Loucy (cell line): ENCODE results near the gene TP73.

Experiments used
- H2AFZ ChIP-seq: fragments of 200-600 bp; sonication (generic); 2 replicates; pipeline ENCODE4 v1.6.0; 2016; ENCODE audit warnings: antibody characterized with exemption, mild to moderate bottlenecking, low read length, moderate library complexity
- H3F3A ChIP-seq: fragments of 200-600 bp; 2 replicates; pipeline ENCODE4 v1.6.0; 2016; ENCODE audit warnings: antibody characterized with exemption, low read depth, mild to moderate bottlenecking
- H3K27me3 ChIP-seq: fragments of 200-600 bp; sonication (generic); 2 replicates; pipeline ENCODE4 v1.6.1; 2014; ENCODE audit warnings: low read length, mild to moderate bottlenecking; ENCODE audit not compliant: insufficient read depth, poor library complexity, severe bottlenecking
- H3K36me3 ChIP-seq: fragments of 200-600 bp; sonication (generic); 2 replicates; pipeline ENCODE4 v1.6.1; 2016; ENCODE audit warnings: low read length; ENCODE audit not compliant: insufficient read depth
- H3K4me1 ChIP-seq: fragments of 200-600 bp; sonication (generic); 2 replicates; pipeline ENCODE4 v1.5.1; 2014; ENCODE audit warnings: low read length, mild to moderate bottlenecking; ENCODE audit not compliant: insufficient read depth, poor library complexity, severe bottlenecking
- H3K4me2 ChIP-seq: fragments of 200-600 bp; sonication (generic); 2 replicates; pipeline ENCODE4 v1.6.0; 2014; ENCODE audit warnings: antibody characterized with exemption, low read length, low read depth, mild to moderate bottlenecking; ENCODE audit not compliant: poor library complexity, severe bottlenecking
- H3K4me3 ChIP-seq: fragments of 200-600 bp; sonication (generic); 2 replicates; pipeline ENCODE4 v1.5.1; 2014; ENCODE audit warnings: low read length, mild to moderate bottlenecking, mixed read lengths; ENCODE audit not compliant: poor library complexity, severe bottlenecking
- H3K79me2 ChIP-seq: fragments of 200-600 bp; sonication (generic); 2 replicates; pipeline ENCODE4 v1.6.1; 2014; ENCODE audit warnings: low read length; ENCODE audit not compliant: insufficient read depth
- H3K9ac ChIP-seq: fragments of 200-600 bp; sonication (generic); 2 replicates; pipeline ENCODE4 v1.6.0; 2014; ENCODE audit warnings: mild to moderate bottlenecking, low read depth, low read length, moderate library complexity; ENCODE audit not compliant: poor library complexity, severe bottlenecking
- H3K9me2 ChIP-seq: fragments of 200-600 bp; sonication (generic); replicated peaks from 2 replicates; pipeline ENCODE4 v1.6.1; 2016; ENCODE audit warnings: low read depth, low read length, mixed read lengths
- H3K9me3 ChIP-seq: fragments of 200-600 bp; sonication (generic); 2 replicates; pipeline ENCODE4 v1.6.1; 2014; ENCODE audit warnings: mild to moderate bottlenecking, antibody characterized with exemption, low read length, low read depth; ENCODE audit not compliant: insufficient read depth
- H4K20me1 ChIP-seq: fragments of 200-600 bp; sonication (generic); 2 replicates; pipeline ENCODE4 v1.6.0; 2014; ENCODE audit warnings: antibody characterized with exemption, low read length, mild to moderate bottlenecking; ENCODE audit not compliant: insufficient read depth, poor library complexity, severe bottlenecking
- CTCF ChIP-seq: fragments of 200-600 bp; sonication (generic); conservative IDR thresholded peaks from 2 replicates; pipeline ENCODE4 v1.5.1; 2014; ENCODE audit warnings: mild to moderate bottlenecking, antibody characterized with exemption, low read length
- EZH2phosphoT487 ChIP-seq: fragments of 200-600 bp; IDR thresholded peaks from 2 replicates; pipeline ENCODE4 v1.6.1; 2018; ENCODE audit warnings: antibody characterized with exemption, mild to moderate bottlenecking, moderate library complexity, borderline replicate concordance

TP73 gene

GRCh38 chr1:3681898-3682806 lies 29.8 kb downstream of the TP73 start:
- Histone ChIP-seq H3K79me2 (no peaks in the 10 kb centered on the region), H4K20me1 (no peaks in the 10 kb centered on the region), H3K27me3 (no peaks in the 10 kb centered on the region), H3K9me3 (no peaks in the 10 kb centered on the region), H3K9me2 (no peaks in the 10 kb centered on the region), H3K4me3 (no peak overlapping the region), H3K36me3 (no peaks in the 10 kb centered on the region), H3K4me2 (no peak overlapping the region), H3K4me1 (peaks cover 13% of the 10 kb centered on the region), H3F3A (no peaks in the 10 kb centered on the region), H2AFZ (no peak overlapping the region), H3K9ac (no peak overlapping the region)
- TF ChIP-seq EZH2phosphoT487, result no peak
- TF ChIP-seq CTCF, result no peak

DNA sequence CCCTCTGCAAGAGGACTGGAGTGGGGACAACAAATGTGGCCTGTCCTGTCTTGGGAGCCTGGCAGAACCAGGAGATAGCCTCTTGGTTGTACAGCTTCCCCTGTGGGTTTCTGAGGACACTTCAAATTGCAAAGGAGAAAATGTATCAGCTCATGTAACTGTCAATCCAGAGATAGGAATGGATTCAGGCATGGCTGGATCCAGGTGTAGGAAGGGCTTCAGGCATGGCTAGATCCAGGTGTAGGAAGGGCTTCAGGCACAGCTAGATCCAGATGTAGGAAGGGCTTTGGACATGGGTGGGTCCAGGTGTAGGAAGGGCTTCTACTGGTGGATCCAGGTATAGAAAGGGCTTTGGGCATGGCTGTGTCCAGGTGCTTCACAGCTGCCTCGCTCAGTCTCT lies 30.9 kb downstream of the TP73 start:
- Histone ChIP-seq H3K9me2 (no peaks in the 10 kb centered on the region), H3K79me2 (no peaks in the 10 kb centered on the region), H3F3A (no peaks in the 10 kb centered on the region), H2AFZ (no peak overlapping the region), H3K9ac (no peak overlapping the region), H3K4me1 (peaks cover 4% of the 10 kb centered on the region), H3K4me2 (no peak overlapping the region), H3K27me3 (no peaks in the 10 kb centered on the region), H4K20me1 (no peaks in the 10 kb centered on the region), H3K9me3 (no peaks in the 10 kb centered on the region), H3K36me3 (no peaks in the 10 kb centered on the region), H3K4me3 (no peak overlapping the region)
- TF ChIP-seq CTCF (no peak), EZH2phosphoT487 (no peak)

DNA sequence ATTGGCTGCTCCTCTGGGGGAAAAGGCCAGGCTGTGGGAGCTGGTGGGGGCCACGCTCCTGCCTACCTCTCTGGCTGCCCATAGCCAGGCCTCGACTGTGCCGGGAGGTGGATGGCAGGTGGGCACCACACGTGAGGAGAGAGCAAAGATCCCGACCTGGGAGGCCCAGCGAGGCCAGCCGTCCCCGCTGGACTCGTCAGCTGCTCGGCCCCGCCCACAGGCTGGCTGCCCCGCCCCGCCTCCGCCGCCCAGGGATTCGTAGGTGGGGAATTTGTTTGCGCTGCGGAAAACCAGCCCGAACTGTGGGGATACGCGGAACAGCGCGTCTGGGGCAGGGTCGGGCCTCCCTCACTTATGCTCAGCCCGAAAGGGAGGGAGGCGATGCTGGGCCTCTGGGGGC lies 31.7 kb downstream of the TP73 start:
- no peaks in the 10 kb centered on the region for H3K79me2 ChIP-seq
- no peaks in the 10 kb centered on the region for H3K9me3 ChIP-seq
- no peak overlapping the region for H2AFZ ChIP-seq
- no peaks in the 10 kb centered on the region for H3K4me1 ChIP-seq
- H4K20me1 ChIP-seq, result no peaks in the 10 kb centered on the region
- H3K9me2 ChIP-seq, result no peaks in the 10 kb centered on the region
- no peak overlapping the region for H3K4me2 ChIP-seq
- no peak overlapping the region for H3K9ac ChIP-seq
- H3K27me3 ChIP-seq, result no peaks in the 10 kb centered on the region
- no peak for TF ChIP-seq EZH2phosphoT487
- TF ChIP-seq CTCF, result no peak
- no peak overlapping the region for H3K4me3 ChIP-seq
- H3F3A ChIP-seq, result no peaks in the 10 kb centered on the region
- H3K36me3 ChIP-seq, result no peaks in the 10 kb centered on the region
